ENCODE results near the gene LRRC52.

- TF ChIP-seq CTCF (IDR thresholded peaks at IDR 0.05) (no peak), POLR2A (IDR thresholded peaks at IDR 0.05) (no peak)
These were observed 42.4 kb upstream of the LRRC52 start for GRCh38 chr1:165501330-165501969.
